RWPE1 (cell line): ENCODE results near the gene HOXB3.

ENCODE experiments used
- CTCF ChIA-PET: fragments of 350-600 bp; sonication (Branson Sonifier 250); formaldehyde crosslinking; extraction: SDS; loops from one replicate; lab custom pipeline; 2021; lab: Yijun Ruan, JAX
- POLR2A ChIA-PET: fragments of 400-600 bp; formaldehyde crosslinking; extraction: SDS; loops from one replicate; lab custom pipeline; 2020; ENCODE audit warnings: antibody characterized with exemption; ENCODE audit not compliant: low non-redundant PET; lab: Yijun Ruan, JAX
- DNase-seq: peaks from one replicate; pipeline ENCODE4 v3.0.0; 2012; ENCODE audit warnings: low spot score
- H3K27ac ChIP-seq: fragments of 450-650 bp; 2 replicates; pipeline ENCODE4 v1.5.1; 2017
- CTCF ChIP-seq: fragments of 450-650 bp; conservative IDR thresholded peaks from 2 replicates; pipeline ENCODE4 v1.5.1; 2017; ENCODE audit warnings: low read depth, mild to moderate bottlenecking

Gene HOXB3

GRCh38 chr17:48616717-48617470 lies 26.9 kb upstream of the HOXB3 start:
- TF ChIP-seq CTCF: no peak
- ChIA-PET POLR2A (no interaction called here), CTCF (interaction anchor here (0.6 to 1.3 kb wide), 3 partner anchors 50 to 437 kb away, joined by 3 read pairs; no protein-coding TSS in a partner anchor)
- DNase-seq: no peak
- H3K27ac ChIP-seq: no peak overlapping the region

GRCh38 chr17:48615963-48616716 lies 26.1 kb upstream of the HOXB3 start:
- ChIA-PET POLR2A (no interaction called here), CTCF (interaction anchor here (0.6 to 1.3 kb wide), 3 partner anchors 49 to 436 kb away, joined by 3 read pairs; no protein-coding TSS in a partner anchor)
- DNase-seq: no peak
- no peak for TF ChIP-seq CTCF
- no peak overlapping the region for H3K27ac ChIP-seq

- CTCF ChIA-PET: interaction anchor here (0.6 to 1.3 kb wide), 6 partner anchors 89 to 532 kb away, joined by 3 to 4 read pairs (median 3); no protein-coding TSS in a partner anchor
- POLR2A ChIA-PET: no interaction called here
- H3K27ac ChIP-seq: no peak within 1 kb of the TSS
- no peak for TF ChIP-seq CTCF
- DNase-seq: no peak
Measured at GRCh38 chr17:48615047-48615962, 25.3 kb upstream of the HOXB3 start, which contains the start of gene HOXB8. Gene HOXB8 (minus strand): TSS chr17:48615292. CDS start chr17:48614704, 588 bp downstream.

- H3K27ac ChIP-seq: no peak overlapping the region
- ChIA-PET CTCF (interaction anchor here (0.5 to 1.2 kb wide), 8 partner anchors 13 to 531 kb away, joined by 3 to 4 read pairs (median 3); no protein-coding TSS in a partner anchor), POLR2A (no interaction called here)
- no peak for TF ChIP-seq CTCF
- DNase-seq: no peak
Measured at GRCh38 chr17:48613862-48614694, 24.0 kb upstream of the HOXB3 start.

GRCh38 chr17:48612854-48613691 lies 23.0 kb upstream of the HOXB3 start:
- POLR2A ChIA-PET: interaction anchor here (0.6 kb wide), 1 partner anchor 12 kb away, joined by 3 read pairs; no protein-coding TSS in a partner anchor
- peak overlapping the region; percentile 92 for H3K27ac ChIP-seq
- TF ChIP-seq CTCF: peak; percentile 66
- no peak for DNase-seq
- CTCF ChIA-PET: interaction anchor here (0.6 to 1.2 kb wide), 8 partner anchors 13 to 382 kb away, joined by 3 to 5 read pairs (median 4); partner anchors contain the start of gene HOXB9
